HUES48 (cell line): Measurements from ENCODE around the gene DTNBP1.
A peak's percentile ranks its signal among the peaks of the same experiment; 100 is the strongest.
"Not testable (repeated sequence)": the region's sequence is repeated elsewhere in the genome, so short reads cannot be mapped to it uniquely, and the experiment has no call there.

Experiments used
- H3K27ac ChIP-seq: one replicate; pipeline ENCODE4 v1.7.0; 2013; ENCODE audit warnings: low read depth, low read length, inconsistent platforms
- H3K27me3 ChIP-seq: 2 replicates; pipeline ENCODE4 v1.6.1; 2013; ENCODE audit warnings: mild to moderate bottlenecking, low read length; ENCODE audit not compliant: control insufficient read depth, insufficient read depth
- H3K36me3 ChIP-seq: 2 replicates; pipeline ENCODE4 v1.6.1; 2013; ENCODE audit warnings: low read length; ENCODE audit not compliant: control insufficient read depth, insufficient read depth
- H3K4me1 ChIP-seq: 2 replicates; pipeline ENCODE4 v1.6.1; 2013; ENCODE audit warnings: mild to moderate bottlenecking, low read length; ENCODE audit not compliant: control insufficient read depth, insufficient read depth
- H3K4me3 ChIP-seq: 2 replicates; pipeline ENCODE4 v1.5.1; 2013; ENCODE audit warnings: mild to moderate bottlenecking, low read depth, low read length
- H3K9ac ChIP-seq: 2 replicates; pipeline ENCODE4 v1.6.1; 2013; ENCODE audit warnings: mild to moderate bottlenecking, low read depth, low read length, moderate library complexity
- H3K9me3 ChIP-seq: 2 replicates; pipeline ENCODE4 v1.6.1; 2013; ENCODE audit warnings: low read length; ENCODE audit not compliant: control insufficient read depth, insufficient read depth

DTNBP1 gene

GRCh38 chr6:15665237-15665636, 2.4 kb upstream of the DTNBP1 start:
- H3K27me3 ChIP-seq = peaks cover 29% of the 10 kb centered on the region
- H3K9me3 ChIP-seq = no peaks in the 10 kb centered on the region
- H3K36me3 ChIP-seq = no peaks in the 10 kb centered on the region
- H3K27ac ChIP-seq = no peak overlapping the region
- peaks cover 12% of the 10 kb centered on the region; the same call in 1 of the 2 replicates for H3K4me1 ChIP-seq
- no peak overlapping the region for H3K9ac ChIP-seq
- H3K4me3 ChIP-seq = no peak overlapping the region

GRCh38 chr6:15663130-15663871, 473 bp upstream of the DTNBP1 start:
- Histone ChIP-seq H3K36me3 (no peaks in the 10 kb centered on the region), H3K27me3 (peaks cover 26% of the 10 kb centered on the region), H3K4me1 (peaks cover 17% of the 10 kb centered on the region), H3K27ac (no peak overlapping the region), H3K9ac (no peak overlapping the region), H3K4me3 (peak overlapping the region; percentile 85), H3K9me3 (no peaks in the 10 kb centered on the region)

GRCh38 chr6:15661853-15662325, 939 bp downstream of the DTNBP1 start:
- Histone ChIP-seq H3K27me3 (peaks cover 26% of the 10 kb centered on the region), H3K36me3 (no peaks in the 10 kb centered on the region), H3K4me3 (peak overlapping the region; percentile 85), H3K9ac (peak overlapping the region; percentile 45; the same call in 1 of the 2 replicates), H3K4me1 (peaks cover 22% of the 10 kb centered on the region), H3K9me3 (no peaks in the 10 kb centered on the region), H3K27ac (peak overlapping the region; percentile 3)

GRCh38 chr6:15659181-15659580, 3.6 kb downstream of the DTNBP1 start:
- no peaks in the 10 kb centered on the region for H3K9me3 ChIP-seq
- no peaks in the 10 kb centered on the region for H3K36me3 ChIP-seq
- peaks cover 13% of the 10 kb centered on the region for H3K27me3 ChIP-seq
- no peak overlapping the region for H3K4me3 ChIP-seq
- no peak overlapping the region for H3K27ac ChIP-seq
- H3K4me1 ChIP-seq = peaks cover 22% of the 10 kb centered on the region
- no peak overlapping the region for H3K9ac ChIP-seq

- Histone ChIP-seq H3K9me3 (no peaks in the 10 kb centered on the region), H3K4me1 (peaks cover 19% of the 10 kb centered on the region), H3K27ac (peak overlapping the region; percentile 60), H3K27me3 (peaks cover 3% of the 10 kb centered on the region), H3K36me3 (no peaks in the 10 kb centered on the region), H3K9ac (no peak overlapping the region), H3K4me3 (no peak overlapping the region)
Measured at GRCh38 chr6:15658181-15658744, 4.6 kb downstream of the DTNBP1 start.

- Histone ChIP-seq H3K4me1 (peaks cover 16% of the 10 kb centered on the region), H3K27me3 (no peaks in the 10 kb centered on the region; the same call in 1 of the 2 replicates), H3K36me3 (no peaks in the 10 kb centered on the region), H3K27ac (no peak overlapping the region), H3K4me3 (no peak overlapping the region), H3K9me3 (no peaks in the 10 kb centered on the region), H3K9ac (no peak overlapping the region)
Measured at GRCh38 chr6:15657290-15657689, 5.5 kb downstream of the DTNBP1 start.

- Histone ChIP-seq H3K4me1 (peaks cover 12% of the 10 kb centered on the region), H3K9me3 (no peaks in the 10 kb centered on the region), H3K4me3 (no peak overlapping the region), H3K27ac (no peak overlapping the region), H3K36me3 (no peaks in the 10 kb centered on the region), H3K27me3 (no peaks in the 10 kb centered on the region), H3K9ac (no peak overlapping the region)
Measured at GRCh38 chr6:15656145-15656544, 6.7 kb downstream of the DTNBP1 start.

GRCh38 chr6:15654250-15654649, 8.6 kb downstream of the DTNBP1 start:
- no peak overlapping the region for H3K9ac ChIP-seq
- H3K36me3 ChIP-seq = no peaks in the 10 kb centered on the region
- H3K4me3 ChIP-seq = no peak overlapping the region

GRCh38 chr6:15653581-15653980, 9.2 kb downstream of the DTNBP1 start:
- H3K27me3 ChIP-seq = no peaks in the 10 kb centered on the region
- H3K27ac ChIP-seq = no peak overlapping the region
- H3K9ac ChIP-seq = no peak overlapping the region
- no peak overlapping the region for H3K4me3 ChIP-seq
- H3K36me3 ChIP-seq = no peaks in the 10 kb centered on the region
- no peaks in the 10 kb centered on the region for H3K9me3 ChIP-seq
- H3K4me1 ChIP-seq = peaks cover 12% of the 10 kb centered on the region

More at GRCh38 chr6:15654250-15654649, 8.6 kb downstream of the DTNBP1 start:
- Histone ChIP-seq H3K27ac (no peak overlapping the region), H3K27me3 (no peaks in the 10 kb centered on the region), H3K9me3 (no peaks in the 10 kb centered on the region), H3K4me1 (peaks cover 17% of the 10 kb centered on the region)

- not testable (repeated sequence) for H3K27me3 ChIP-seq, H3K9me3 ChIP-seq, H3K36me3 ChIP-seq, H3K4me1 ChIP-seq, H3K27ac ChIP-seq, H3K4me3 ChIP-seq, H3K9ac ChIP-seq
Measured at GRCh38 chr6:15650004-15650559, 12.7 kb downstream of the DTNBP1 start.

- Histone ChIP-seq H3K4me3 (no peak overlapping the region), H3K9me3 (no peaks in the 10 kb centered on the region), H3K36me3 (no peaks in the 10 kb centered on the region), H3K9ac (no peak overlapping the region), H3K27me3 (no peaks in the 10 kb centered on the region), H3K27ac (no peak overlapping the region), H3K4me1 (no peaks in the 10 kb centered on the region)
Measured at GRCh38 chr6:15644904-15645303, 17.9 kb downstream of the DTNBP1 start.
